Measurements from ENCODE around the gene PSMB8. TPM values are rescaled to one million over a fixed set of nuclear protein-coding genes. Genes with fewer than 3 reads are reported as not detected.

PSMB8 gene
- total RNA-seq, 3 donors from 2014 or later: 94.7 to 199 (median 117) TPM

DNA sequence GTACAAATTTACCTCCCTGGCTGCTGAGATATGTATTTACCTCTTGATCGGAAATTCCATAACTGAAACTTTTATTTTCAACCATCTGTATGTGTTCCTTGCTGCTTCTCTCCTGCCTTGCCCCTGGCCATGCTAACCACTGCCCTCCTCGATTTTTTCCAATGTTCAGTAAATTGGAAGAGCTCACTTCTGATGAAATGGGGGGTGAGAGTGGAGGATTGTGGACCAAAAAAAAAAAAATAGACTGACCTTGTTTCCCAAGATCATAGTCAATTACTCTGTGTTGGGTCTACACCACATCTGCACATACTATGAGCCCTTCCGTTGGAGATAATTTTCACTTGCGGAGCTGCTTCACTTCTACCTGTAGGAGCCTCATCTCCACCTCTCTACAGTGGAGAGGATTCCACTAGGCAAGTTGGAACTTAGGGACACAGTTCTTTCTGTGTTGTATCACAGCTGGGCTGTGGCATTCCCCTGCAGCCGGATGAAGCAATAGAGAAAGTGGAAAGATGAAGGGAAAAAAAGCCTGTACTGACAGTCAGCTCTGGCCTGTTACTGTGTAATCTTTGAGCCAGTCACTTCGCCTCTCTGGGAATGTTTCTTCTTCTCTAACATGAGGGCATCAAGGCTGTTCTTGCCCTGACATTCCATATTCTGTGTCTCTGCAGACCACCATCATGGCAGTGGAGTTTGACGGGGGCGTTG, 11.8 kb upstream of the PSMB8 start:
- H3K4me1 ChIP-seq (ENCODE audit: low read depth): peaks cover 20% of the 10 kb centered on the region
- H3K9me3 ChIP-seq: no peaks in the 10 kb centered on the region
- TF ChIP-seq, protein P1, sequence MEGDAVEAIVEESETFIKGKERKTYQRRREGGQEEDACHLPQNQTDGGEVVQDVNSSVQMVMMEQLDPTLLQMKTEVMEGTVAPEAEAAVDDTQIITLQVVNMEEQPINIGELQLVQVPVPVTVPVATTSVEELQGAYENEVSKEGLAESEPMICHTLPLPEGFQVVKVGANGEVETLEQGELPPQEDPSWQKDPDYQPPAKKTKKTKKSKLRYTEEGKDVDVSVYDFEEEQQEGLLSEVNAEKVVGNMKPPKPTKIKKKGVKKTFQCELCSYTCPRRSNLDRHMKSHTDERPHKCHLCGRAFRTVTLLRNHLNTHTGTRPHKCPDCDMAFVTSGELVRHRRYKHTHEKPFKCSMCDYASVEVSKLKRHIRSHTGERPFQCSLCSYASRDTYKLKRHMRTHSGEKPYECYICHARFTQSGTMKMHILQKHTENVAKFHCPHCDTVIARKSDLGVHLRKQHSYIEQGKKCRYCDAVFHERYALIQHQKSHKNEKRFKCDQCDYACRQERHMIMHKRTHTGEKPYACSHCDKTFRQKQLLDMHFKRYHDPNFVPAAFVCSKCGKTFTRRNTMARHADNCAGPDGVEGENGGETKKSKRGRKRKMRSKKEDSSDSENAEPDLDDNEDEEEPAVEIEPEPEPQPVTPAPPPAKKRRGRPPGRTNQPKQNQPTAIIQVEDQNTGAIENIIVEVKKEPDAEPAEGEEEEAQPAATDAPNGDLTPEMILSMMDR (IDR thresholded peaks at IDR 0.05): no peak
- H3K36me3 ChIP-seq (ENCODE audit: low read depth): no peaks in the 10 kb centered on the region
- ATAC-seq (no peak), DNase-seq (no peak)
- no peak overlapping the region for H3K4me3 ChIP-seq
- intact Hi-C loops (cut with DNase I, micrococcal nuclease): no loop called here

DNA sequence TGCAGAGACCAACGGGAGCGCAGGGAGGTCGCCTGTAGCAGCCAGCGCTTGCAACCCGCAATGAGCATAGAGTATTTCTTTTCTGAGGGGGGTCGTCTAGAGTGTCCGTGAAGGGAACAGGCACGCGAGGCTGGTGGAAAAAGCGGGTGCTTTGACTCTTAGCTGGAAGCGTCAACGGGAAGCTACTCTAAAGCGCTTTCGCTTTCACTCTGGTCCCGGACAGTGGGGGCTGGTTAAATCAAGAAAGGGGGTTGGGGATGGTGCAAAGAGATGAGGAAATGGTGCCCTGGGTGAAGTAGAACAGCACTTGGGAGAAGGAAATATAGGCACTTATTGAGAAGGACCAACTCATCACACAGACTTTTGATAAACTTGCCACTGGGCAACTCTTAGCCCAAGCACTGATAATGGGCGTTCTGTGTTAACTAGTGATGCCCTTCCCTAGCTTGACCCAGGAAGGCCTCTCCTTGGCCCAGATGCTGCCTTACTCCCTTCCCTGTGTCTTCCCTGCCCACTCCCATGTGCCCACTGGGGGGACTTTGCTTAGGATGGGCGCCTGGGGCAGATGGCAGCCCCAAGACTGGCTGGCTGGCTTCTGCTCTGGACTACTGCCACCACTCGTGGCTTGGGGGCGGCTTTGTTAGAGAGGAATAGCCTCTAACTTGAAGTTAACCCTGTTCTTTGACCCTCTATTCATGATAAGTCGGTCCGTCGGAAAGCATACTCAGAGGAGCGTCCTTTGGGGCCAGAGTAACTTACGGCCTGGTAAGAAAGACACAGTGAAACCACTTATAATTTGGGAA, 10.7 kb upstream of the PSMB8 start:
- H3K4me3 ChIP-seq: peak overlapping the region; percentile 97
- TF ChIP-seq, protein P1 (IDR thresholded peaks at IDR 0.05): no peak
- ATAC-seq (peak; percentile 56), DNase-seq (peak; percentile 54 to 76 (median 57))
- H3K9me3 ChIP-seq: no peaks in the 10 kb centered on the region
- no peaks in the 10 kb centered on the region for H3K36me3 ChIP-seq (ENCODE audit: low read depth)
- H3K4me1 ChIP-seq (ENCODE audit: low read depth): peaks cover 24% of the 10 kb centered on the region
- intact Hi-C loops (cut with DNase I, micrococcal nuclease): no loop called here

DNA sequence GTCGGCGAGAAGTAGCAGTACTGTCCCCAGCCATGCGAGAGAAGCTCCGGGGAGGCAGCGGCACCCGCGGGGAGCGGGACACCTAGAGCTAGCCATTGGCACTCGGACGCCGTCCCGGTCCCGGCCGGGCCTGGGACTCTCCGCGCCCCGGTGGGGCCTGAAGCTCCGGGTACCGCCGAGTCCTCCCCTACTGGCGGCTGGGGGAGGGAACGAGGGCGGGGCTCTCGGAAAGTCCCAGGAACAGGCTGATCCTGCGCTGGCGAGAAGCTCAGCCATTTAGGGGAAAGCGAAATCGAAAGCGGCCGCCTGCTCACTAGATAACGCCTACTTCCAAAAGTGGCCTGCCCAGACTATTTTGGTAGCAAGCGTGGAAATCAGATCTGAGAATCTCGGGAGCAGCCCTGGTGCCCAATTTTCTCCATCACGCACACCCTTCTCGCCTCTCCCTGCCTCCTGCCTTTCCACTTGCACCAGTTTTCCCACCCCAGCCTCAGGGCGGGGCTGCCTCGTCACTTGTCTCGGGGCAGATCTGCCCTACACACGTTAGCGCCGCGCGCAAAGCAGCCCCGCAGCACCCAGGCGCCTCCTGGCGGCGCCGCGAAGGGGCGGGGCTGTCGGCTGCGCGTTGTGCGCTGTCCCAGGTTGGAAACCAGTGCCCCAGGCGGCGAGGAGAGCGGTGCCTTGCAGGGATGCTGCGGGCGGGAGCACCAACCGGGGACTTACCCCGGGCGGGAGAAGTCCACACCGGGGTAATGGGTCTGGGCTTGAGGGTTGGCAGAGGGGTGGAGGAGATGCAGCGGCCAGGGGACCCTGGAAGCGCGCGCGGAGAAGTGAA, 9.9 kb upstream of the PSMB8 start, which contains the start of the genes PSMB9 and TAP1:
PSMB9 (plus strand) TSS at position 652 of the 835 bp plus-strand sequence; CDS start at position 690, 38 bp downstream.
TAP1 (minus strand) TSS at position 164 of the 835 bp plus-strand sequence; CDS start at position 96, 68 bp downstream.
- ATAC-seq (peak; percentile 92), DNase-seq (peak; percentile 96 to 98 (median 97))
- intact Hi-C loops (cut with DNase I, micrococcal nuclease): no loop called here
- H3K36me3 ChIP-seq (ENCODE audit: low read depth): no peaks in the 10 kb centered on the region
- H3K9me3 ChIP-seq: no peaks in the 10 kb centered on the region
- TF ChIP-seq, protein P1 (IDR thresholded peaks at IDR 0.05): peak; percentile 87
- peaks cover 24% of the 10 kb centered on the region for H3K4me1 ChIP-seq (ENCODE audit: low read depth)
- H3K4me3 ChIP-seq: peak within 1 kb of the TSS; percentile 97

DNA sequence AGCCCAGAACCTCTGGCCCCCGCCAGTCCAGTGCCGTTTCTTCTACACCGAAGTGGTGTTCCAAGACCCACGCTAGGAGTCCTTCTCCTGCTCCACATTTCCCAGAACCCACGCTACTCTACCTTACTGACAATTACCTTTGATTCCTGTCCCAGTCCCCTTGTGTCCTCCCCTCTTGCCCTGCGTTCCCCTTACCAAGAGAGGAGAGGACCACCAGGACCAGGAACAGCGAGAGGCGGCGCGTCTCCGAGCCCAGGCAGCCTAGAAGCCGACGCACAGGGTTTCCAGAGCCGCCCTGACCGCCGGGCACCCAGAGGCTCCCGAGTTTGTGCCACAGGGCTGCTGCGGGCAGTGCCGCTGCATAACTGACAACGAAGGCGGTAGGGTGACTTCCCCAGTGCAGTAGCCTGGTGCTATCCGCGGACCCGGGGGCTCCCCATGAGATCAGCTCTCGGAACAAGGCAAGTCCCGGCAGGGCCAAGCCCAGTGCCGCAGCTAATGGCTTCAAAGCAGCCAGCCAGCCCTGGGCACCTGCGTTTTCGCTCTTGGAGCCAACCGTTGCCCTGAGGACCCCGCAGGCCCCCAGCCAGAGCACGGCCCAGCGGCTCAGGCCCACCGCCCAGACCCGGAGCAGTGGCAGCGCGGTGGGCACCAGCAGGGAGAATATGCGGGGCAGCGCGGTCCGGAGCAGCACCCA, 9.1 kb upstream of the PSMB8 start:
- no peaks in the 10 kb centered on the region for H3K9me3 ChIP-seq
- intact Hi-C loops (cut with DNase I, micrococcal nuclease): no loop called here
- H3K4me3 ChIP-seq: peak overlapping the region; percentile 97
- peaks cover 24% of the 10 kb centered on the region for H3K4me1 ChIP-seq (ENCODE audit: low read depth)
- TF ChIP-seq, protein P1 (IDR thresholded peaks at IDR 0.05): no peak
- DNase-seq: peak; percentile 63 to 81 (median 69)
- peak; percentile 48 for ATAC-seq
- peaks cover 7% of the 10 kb centered on the region for H3K36me3 ChIP-seq (ENCODE audit: low read depth)
